NCI-H2029 (cell line): ENCODE measurements around the gene KCNG2.

ENCODE experiments used
- DNase-seq: peaks from one replicate; lab custom pipeline; 2025; lab: John Stamatoyannopoulos, UW

Gene KCNG2

GRCh38 chr18:79924814-79925731 lies 127.3 kb downstream of the KCNG2 start:
- no peak for DNase-seq

GRCh38 chr18:79926306-79926705 lies 128.6 kb downstream of the KCNG2 start:
- no peak for DNase-seq

GRCh38 chr18:79926715-79927606 lies 129.2 kb downstream of the KCNG2 start:
- DNase-seq, result no peak

- DNase-seq, result no peak
These were observed 130.1 kb downstream of the KCNG2 start for GRCh38 chr18:79927607-79928562.

- DNase-seq, result no peak
These were observed 130.8 kb downstream of the KCNG2 start for GRCh38 chr18:79928563-79928960.

GRCh38 chr18:79930020-79930642 lies 132.4 kb downstream of the KCNG2 start:
- DNase-seq, result no peak

GRCh38 chr18:79931475-79931874 lies 133.7 kb downstream of the KCNG2 start:
- DNase-seq, result no peak

GRCh38 chr18:79932907-79933306 lies 135.2 kb downstream of the KCNG2 start:
- no peak for DNase-seq

- DNase-seq, result no peak
These were observed 136.0 kb downstream of the KCNG2 start for GRCh38 chr18:79933765-79934164.

- DNase-seq, result no peak
These were observed 136.8 kb downstream of the KCNG2 start for GRCh38 chr18:79934311-79935097.

- no peak for DNase-seq
These were observed 137.4 kb downstream of the KCNG2 start for GRCh38 chr18:79935098-79935480.

GRCh38 chr18:79935499-79935898 lies 137.8 kb downstream of the KCNG2 start:
- DNase-seq, result no peak

- DNase-seq, result no peak
These were observed 138.2 kb downstream of the KCNG2 start for GRCh38 chr18:79935925-79936324.

- no peak for DNase-seq
These were observed 138.9 kb downstream of the KCNG2 start for GRCh38 chr18:79936641-79937040.

GRCh38 chr18:79937103-79937860 lies 139.5 kb downstream of the KCNG2 start:
- DNase-seq, result no peak

- DNase-seq, result no peak
These were observed 140.5 kb downstream of the KCNG2 start for GRCh38 chr18:79938196-79938595.

- DNase-seq, result no peak
These were observed 141.4 kb downstream of the KCNG2 start for GRCh38 chr18:79939096-79939495.

- no peak for DNase-seq
These were observed 142.5 kb downstream of the KCNG2 start for GRCh38 chr18:79940126-79940813.
